ENCODE measurements around the gene PDK2.

PDK2 gene

GRCh38 chr17:50151041-50151936 lies 56.1 kb downstream of the PDK2 start:
- Mint-ChIP-seq H3K27ac (peak overlapping the region; percentile 96 to 99 (median 99)), H3K4me3 (peak overlapping the region; percentile 92 to 99 (median 94)), H3K27me3 (ENCODE audit: low read depth) (peaks cover 4% of the 10 kb centered on the region), H3K4me1 (peaks cover 40% of the 10 kb centered on the region), H3K9me3 (no peaks in the 10 kb centered on the region), H3K36me3 (ENCODE audit: low read depth) (peaks cover 7% of the 10 kb centered on the region)
- TF ChIP-seq CTCF (IDR thresholded peaks at IDR 0.05; ENCODE audit: unreplicated experiment in 3 of 3), result peak; percentile 60 to 73 (median 60)

- Mint-ChIP-seq H3K4me3 (peak overlapping the region; percentile 92 to 99 (median 94)), H3K4me1 (peaks cover 33% of the 10 kb centered on the region), H3K9me3 (no peaks in the 10 kb centered on the region), H3K27ac (peak overlapping the region; percentile 96 to 99 (median 99)), H3K36me3 (ENCODE audit: low read depth) (peaks cover 1% of the 10 kb centered on the region), H3K27me3 (ENCODE audit: low read depth) (peaks cover 4% of the 10 kb centered on the region)
- TF ChIP-seq CTCF (IDR thresholded peaks at IDR 0.05; ENCODE audit: unreplicated experiment in 3 of 3), result no peak
Measured at GRCh38 chr17:50151937-50152547, 56.9 kb downstream of the PDK2 start.

GRCh38 chr17:50152736-50153135 lies 57.6 kb downstream of the PDK2 start:
- Mint-ChIP-seq H3K4me1 (peaks cover 26% of the 10 kb centered on the region), H3K27me3 (ENCODE audit: low read depth) (peaks cover 4% of the 10 kb centered on the region), H3K9me3 (no peaks in the 10 kb centered on the region), H3K27ac (peak overlapping the region; percentile 96 to 99 (median 99)), H3K36me3 (ENCODE audit: low read depth) (no peaks in the 10 kb centered on the region), H3K4me3 (peak overlapping the region in 2 of 3 experiments; percentile 92 to 99)
- TF ChIP-seq CTCF (IDR thresholded peaks at IDR 0.05; ENCODE audit: unreplicated experiment in 3 of 3), result no peak

- Mint-ChIP-seq H3K9me3 (no peaks in the 10 kb centered on the region), H3K4me1 (peaks cover 18% of the 10 kb centered on the region), H3K27me3 (ENCODE audit: low read depth) (peaks cover 4% of the 10 kb centered on the region), H3K4me3 (peak overlapping the region in 1 of 3 experiments; percentile 81), H3K27ac (peak overlapping the region; percentile 92 to 99 (median 99)), H3K36me3 (ENCODE audit: low read depth) (no peaks in the 10 kb centered on the region)
- TF ChIP-seq CTCF (IDR thresholded peaks at IDR 0.05; ENCODE audit: unreplicated experiment in 3 of 3), result no peak
Measured at GRCh38 chr17:50153650-50154575, 58.8 kb downstream of the PDK2 start.

GRCh38 chr17:50154604-50155003 lies 59.5 kb downstream of the PDK2 start:
- peaks cover 4% of the 10 kb centered on the region for H3K27me3 Mint-ChIP-seq (ENCODE audit: low read depth)
- H3K4me3 Mint-ChIP-seq, result peak overlapping the region; percentile 48 to 81 (median 74)
- no peaks in the 10 kb centered on the region for H3K36me3 Mint-ChIP-seq (ENCODE audit: low read depth)
- peak overlapping the region; percentile 92 to 99 (median 99) for H3K27ac Mint-ChIP-seq
- no peaks in the 10 kb centered on the region for H3K9me3 Mint-ChIP-seq
- peaks cover 18% of the 10 kb centered on the region for H3K4me1 Mint-ChIP-seq
- no peak for TF ChIP-seq CTCF (IDR thresholded peaks at IDR 0.05; ENCODE audit: unreplicated experiment in 3 of 3)
